Measurements from ENCODE around the gene KRTAP19-5. TPM values are rescaled to one million over a fixed set of nuclear protein-coding genes. Genes with fewer than 3 reads are reported as not detected.

KRTAP19-5 gene
- polyA plus RNA-seq, 1 experiment = not detected

DNA sequence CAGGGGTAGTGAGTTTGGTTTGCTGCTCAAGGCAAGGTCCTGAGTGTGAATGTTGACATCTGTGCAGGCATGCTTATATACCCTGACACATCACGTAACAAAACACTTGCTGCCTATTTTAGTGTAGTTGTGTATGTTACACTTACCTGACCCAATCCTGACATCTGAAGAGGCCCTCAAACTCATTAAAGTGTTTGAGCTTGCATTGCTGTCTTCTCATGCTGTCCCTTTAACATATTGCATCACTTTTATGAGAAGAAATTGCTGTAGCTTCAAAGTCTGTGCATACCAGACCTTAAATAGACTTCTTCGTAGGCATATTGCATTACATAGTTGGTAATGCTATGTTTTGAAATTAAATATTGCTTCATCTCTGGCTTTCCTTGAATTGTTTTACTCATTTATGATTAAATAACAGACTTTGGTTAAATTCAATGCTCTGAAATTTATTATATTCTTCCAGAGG lies 9.9 kb downstream of the KRTAP19-5 start, which contains the start of gene KRTAP19-3:
KRTAP19-3 (minus strand) TSS at position 51 of the 466 bp plus-strand sequence. CDS start 56 bp downstream, outside the sequence.
- TF ChIP-seq, protein P1, sequence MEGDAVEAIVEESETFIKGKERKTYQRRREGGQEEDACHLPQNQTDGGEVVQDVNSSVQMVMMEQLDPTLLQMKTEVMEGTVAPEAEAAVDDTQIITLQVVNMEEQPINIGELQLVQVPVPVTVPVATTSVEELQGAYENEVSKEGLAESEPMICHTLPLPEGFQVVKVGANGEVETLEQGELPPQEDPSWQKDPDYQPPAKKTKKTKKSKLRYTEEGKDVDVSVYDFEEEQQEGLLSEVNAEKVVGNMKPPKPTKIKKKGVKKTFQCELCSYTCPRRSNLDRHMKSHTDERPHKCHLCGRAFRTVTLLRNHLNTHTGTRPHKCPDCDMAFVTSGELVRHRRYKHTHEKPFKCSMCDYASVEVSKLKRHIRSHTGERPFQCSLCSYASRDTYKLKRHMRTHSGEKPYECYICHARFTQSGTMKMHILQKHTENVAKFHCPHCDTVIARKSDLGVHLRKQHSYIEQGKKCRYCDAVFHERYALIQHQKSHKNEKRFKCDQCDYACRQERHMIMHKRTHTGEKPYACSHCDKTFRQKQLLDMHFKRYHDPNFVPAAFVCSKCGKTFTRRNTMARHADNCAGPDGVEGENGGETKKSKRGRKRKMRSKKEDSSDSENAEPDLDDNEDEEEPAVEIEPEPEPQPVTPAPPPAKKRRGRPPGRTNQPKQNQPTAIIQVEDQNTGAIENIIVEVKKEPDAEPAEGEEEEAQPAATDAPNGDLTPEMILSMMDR (IDR thresholded peaks at IDR 0.05; ENCODE audit: insufficient read depth, low read depth, low read length) = no peak
- no peak for DNase-seq (ENCODE audit: low read depth)
- H3K36me3 ChIP-seq (ENCODE audit: control insufficient read depth, insufficient read depth, low read length) = no peaks in the 10 kb centered on the region
- POLR2A ChIA-PET = no interaction called here
- CTCF ChIA-PET = no interaction called here
- no peaks in the 10 kb centered on the region for H3K27me3 ChIP-seq (ENCODE audit: control insufficient read depth, insufficient read depth, low read length)
- no peak within 1 kb of the TSS for H3K4me3 ChIP-seq (ENCODE audit: low read depth, low read length)

DNA sequence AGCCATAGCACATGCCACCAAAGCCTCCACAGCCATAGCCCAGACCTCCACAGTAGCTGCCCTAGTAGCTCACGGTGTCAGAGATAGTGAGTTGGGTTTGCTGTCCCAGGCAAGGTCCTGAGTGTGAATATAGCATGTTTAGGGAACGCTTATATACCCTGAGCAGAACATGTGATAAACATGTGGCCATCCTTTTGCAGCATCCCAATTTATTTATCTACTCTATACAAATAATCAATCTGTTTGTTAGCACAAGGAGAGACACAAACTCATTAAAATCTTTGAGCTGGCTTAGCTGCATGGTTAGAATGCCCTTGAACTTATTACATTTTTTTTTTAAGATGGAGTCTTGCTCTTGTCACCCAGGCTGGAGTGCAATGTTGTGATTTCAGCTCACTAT lies 14.6 kb downstream of the KRTAP19-5 start, which contains the start of gene KRTAP19-2:
KRTAP19-2 (minus strand) TSS at position 101 of the 400 bp plus-strand sequence; CDS start at position 13, 88 bp downstream.
- no peak for DNase-seq (ENCODE audit: low read depth)
- CTCF ChIA-PET = no interaction called here
- no peak within 1 kb of the TSS for H3K4me3 ChIP-seq (ENCODE audit: low read depth, low read length)
- no peaks in the 10 kb centered on the region for H3K36me3 ChIP-seq (ENCODE audit: control insufficient read depth, insufficient read depth, low read length)
- POLR2A ChIA-PET = no interaction called here
- no peaks in the 10 kb centered on the region for H3K27me3 ChIP-seq (ENCODE audit: control insufficient read depth, insufficient read depth, low read length)
- TF ChIP-seq, protein P1 (IDR thresholded peaks at IDR 0.05; ENCODE audit: insufficient read depth, low read depth, low read length) = no peak

DNA sequence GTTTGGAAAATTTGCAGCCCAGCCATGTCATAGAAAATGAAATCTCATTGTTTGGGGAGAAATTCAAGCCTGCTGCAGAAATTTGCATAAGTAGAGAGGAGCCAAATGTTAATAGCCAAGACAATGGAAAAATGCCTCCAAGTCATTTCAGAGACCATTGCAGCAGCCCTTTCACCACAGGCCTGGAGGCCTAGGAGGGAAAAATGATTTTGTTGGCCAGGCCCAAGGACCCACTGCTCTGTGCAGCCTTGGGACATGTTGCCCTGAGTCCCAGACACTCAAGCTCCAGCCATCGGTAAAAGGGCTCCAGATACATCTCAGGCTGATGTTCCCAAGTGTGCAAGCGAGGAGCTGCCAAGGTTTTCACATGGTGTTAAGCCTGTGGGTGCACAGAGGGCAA lies 15.8 kb downstream of the KRTAP19-5 start:
- Histone ChIP-seq H3K4me3 (ENCODE audit: low read depth, low read length) (no peak overlapping the region), H3K27me3 (ENCODE audit: control insufficient read depth, insufficient read depth, low read length) (no peaks in the 10 kb centered on the region), H3K36me3 (ENCODE audit: control insufficient read depth, insufficient read depth, low read length) (no peaks in the 10 kb centered on the region)
- ChIA-PET CTCF (no interaction called here), POLR2A (no interaction called here)
- no peak for DNase-seq (ENCODE audit: low read depth)
- TF ChIP-seq, protein P1 (IDR thresholded peaks at IDR 0.05; ENCODE audit: insufficient read depth, low read depth, low read length) = no peak

DNA sequence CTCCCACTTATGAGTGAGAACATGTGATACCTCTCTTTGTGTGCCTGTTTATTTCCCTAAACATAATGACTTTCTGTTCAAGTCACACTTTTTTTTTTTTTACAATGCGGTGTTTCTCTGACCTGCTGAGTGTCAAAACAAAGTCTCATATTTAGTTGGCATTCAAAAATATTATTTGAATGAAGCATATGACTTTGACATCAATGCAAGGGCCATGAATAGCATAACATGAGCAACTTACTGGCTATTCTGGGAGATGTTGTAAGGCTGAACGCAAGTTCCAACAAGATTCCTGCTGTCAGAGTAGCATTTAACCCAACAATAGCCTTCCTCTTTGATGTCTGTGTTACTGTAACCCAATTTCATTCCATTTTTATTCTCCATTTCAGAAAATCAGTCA lies 19.8 kb downstream of the KRTAP19-5 start:
- ChIA-PET CTCF (no interaction called here), POLR2A (no interaction called here)
- DNase-seq (ENCODE audit: low read depth) = no peak
- Histone ChIP-seq H3K36me3 (ENCODE audit: control insufficient read depth, insufficient read depth, low read length) (no peaks in the 10 kb centered on the region), H3K27me3 (ENCODE audit: control insufficient read depth, insufficient read depth, low read length) (no peaks in the 10 kb centered on the region), H3K4me3 (ENCODE audit: low read depth, low read length) (no peak overlapping the region)
- TF ChIP-seq, protein P1 (IDR thresholded peaks at IDR 0.05; ENCODE audit: insufficient read depth, low read depth, low read length) = no peak

DNA sequence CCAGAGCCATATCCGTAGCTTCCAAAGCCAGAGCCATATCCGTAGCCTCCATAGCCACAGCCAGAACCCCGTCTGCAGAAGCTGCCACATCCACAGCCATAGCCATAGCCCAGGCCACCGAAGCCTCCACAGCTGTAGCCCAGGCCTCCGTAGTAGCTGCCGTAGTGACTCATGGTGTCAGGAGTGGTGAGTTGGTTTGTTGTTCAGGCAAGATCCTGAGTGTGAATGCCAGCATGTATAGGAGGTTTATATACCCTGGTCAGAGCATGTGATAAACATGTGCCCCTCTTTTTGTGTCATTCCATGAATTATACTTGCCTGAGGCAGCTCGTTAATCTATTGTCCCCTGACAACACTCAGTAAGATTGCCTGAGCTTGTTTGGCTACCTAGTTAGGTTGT lies 21.8 kb downstream of the KRTAP19-5 start, which contains the start of gene KRTAP19-1:
KRTAP19-1 (minus strand) TSS at position 223 of the 400 bp plus-strand sequence; CDS start at position 173, 50 bp downstream.
- no peak for DNase-seq (ENCODE audit: low read depth)
- TF ChIP-seq, protein P1 (IDR thresholded peaks at IDR 0.05; ENCODE audit: insufficient read depth, low read depth, low read length) = no peak
- Histone ChIP-seq H3K27me3 (ENCODE audit: control insufficient read depth, insufficient read depth, low read length) (no peaks in the 10 kb centered on the region), H3K36me3 (ENCODE audit: control insufficient read depth, insufficient read depth, low read length) (no peaks in the 10 kb centered on the region), H3K4me3 (ENCODE audit: low read depth, low read length) (no peak within 1 kb of the TSS)
- ChIA-PET POLR2A (no interaction called here), CTCF (no interaction called here)

Measured in BJ (cell line).